ENCODE results near the gene BDP1.
"Not testable (repeated sequence)": the region's sequence is repeated elsewhere in the genome, so short reads cannot be mapped to it uniquely, and the experiment has no call there.

BDP1 gene

GRCh38 chr5:71460693-71461092 is 5.2 kb downstream of the BDP1 start:
- DNase-seq (ENCODE audit: low spot score), result no peak

GRCh38 chr5:71461360-71461759 is 5.9 kb downstream of the BDP1 start:
- DNase-seq (ENCODE audit: low spot score), result no peak

GRCh38 chr5:71471193-71471592 is 15.7 kb downstream of the BDP1 start:
- DNase-seq (ENCODE audit: low spot score), result peak; percentile 25

- peak; percentile 33 for DNase-seq (ENCODE audit: low spot score)
These were observed 20.4 kb downstream of the BDP1 start for GRCh38 chr5:71475788-71476384.

- no peak for DNase-seq (ENCODE audit: low spot score)
These were observed 26.0 kb downstream of the BDP1 start for GRCh38 chr5:71481441-71481840.

- peak; percentile 37 for DNase-seq (ENCODE audit: low spot score)
These were observed 26.7 kb downstream of the BDP1 start for GRCh38 chr5:71482132-71482531.

- DNase-seq (ENCODE audit: low spot score), result peak; percentile 85
These were observed 27.9 kb downstream of the BDP1 start for GRCh38 chr5:71483355-71483754.

GRCh38 chr5:71492817-71493615 is 37.6 kb downstream of the BDP1 start:
- no peak for DNase-seq (ENCODE audit: low spot score)

GRCh38 chr5:71494202-71494601 is 38.8 kb downstream of the BDP1 start:
- not testable (repeated sequence) for DNase-seq (ENCODE audit: low spot score)

GRCh38 chr5:71498756-71499155 is 43.3 kb downstream of the BDP1 start:
- not testable (repeated sequence) for DNase-seq (ENCODE audit: low spot score)

GRCh38 chr5:71503536-71503935 is 48.1 kb downstream of the BDP1 start:
- no peak for DNase-seq (ENCODE audit: low spot score)

- DNase-seq (ENCODE audit: low spot score), result no peak
These were observed 66.7 kb downstream of the BDP1 start for GRCh38 chr5:71522151-71522550.

- DNase-seq (ENCODE audit: low spot score), result not testable (repeated sequence)
These were observed 70.2 kb downstream of the BDP1 start for GRCh38 chr5:71525611-71526010.

- DNase-seq (ENCODE audit: low spot score), result no peak
These were observed 72.8 kb downstream of the BDP1 start for GRCh38 chr5:71528206-71528605.

GRCh38 chr5:71529682-71530081 is 74.2 kb downstream of the BDP1 start:
- no peak for DNase-seq (ENCODE audit: low spot score)

- no peak for DNase-seq (ENCODE audit: low spot score)
These were observed 77.7 kb downstream of the BDP1 start for GRCh38 chr5:71533142-71533541.

- DNase-seq (ENCODE audit: low spot score), result peak; percentile 55
These were observed 78.2 kb downstream of the BDP1 start for GRCh38 chr5:71533615-71534014.

- DNase-seq (ENCODE audit: low spot score), result peak; percentile 8
These were observed 82.2 kb downstream of the BDP1 start for GRCh38 chr5:71537687-71538086.

GRCh38 chr5:71550885-71551284 is 95.4 kb downstream of the BDP1 start:
- not testable (repeated sequence) for DNase-seq (ENCODE audit: low spot score)

GRCh38 chr5:71551582-71551981 is 96.1 kb downstream of the BDP1 start:
- DNase-seq (ENCODE audit: low spot score), result not testable (repeated sequence)

GRCh38 chr5:71552026-71552749 is 96.7 kb downstream of the BDP1 start:
- DNase-seq (ENCODE audit: low spot score), result not testable (repeated sequence)

- no peak for DNase-seq (ENCODE audit: low spot score)
These were observed 107.7 kb downstream of the BDP1 start for GRCh38 chr5:71563161-71563560.

GRCh38 chr5:71564895-71565294 is 109.4 kb downstream of the BDP1 start:
- DNase-seq (ENCODE audit: low spot score), result no peak
